GM12878 (cell line): ENCODE results near the gene PC. TPM values are rescaled to one million over a fixed set of nuclear protein-coding genes. Genes with fewer than 3 reads are reported as not detected.

Source experiments
- ATAC-seq: fragments of 200-7000 bp; cut with Tn5 transposase; 3 replicates; pipeline ENCODE4 v1.9.1; 2020; ENCODE audit warnings: mild to moderate bottlenecking, moderate library complexity
- BruUV-seq: library from RNA; stranded (reverse); fragments of 400-500 nt; replicated peaks from 2 replicates; lab custom pipeline; 2021; lab: Mats Ljungman, UMichigan
- CTCF ChIA-PET: fragments of 300-600 bp; sonication (Branson Sonifier 250); formaldehyde crosslinking; extraction: SDS; loops from one replicate; lab custom pipeline; 2021; ENCODE audit warnings: inconsistent platforms; lab: Yijun Ruan, JAX
- POLR2A ChIA-PET: fragments of 350-600 bp; formaldehyde crosslinking; extraction: SDS; loops from one replicate; lab custom pipeline; 2021; ENCODE audit warnings: inconsistent platforms; lab: Charles Lee
- RAD21 ChIA-PET: fragments of 300-600 bp; sonication (Branson Sonifier 250); formaldehyde crosslinking; loops from one replicate; lab custom pipeline; 2023; ENCODE audit warnings: antibody characterized with exemption; ENCODE audit not compliant: unreplicated experiment; lab: Charles Lee
- SMC1A ChIA-PET: fragments of 300-600 bp; sonication (Branson Sonifier 250); formaldehyde crosslinking; loops from one replicate; lab custom pipeline; 2023; ENCODE audit not compliant: unreplicated experiment, uncharacterized antibody; lab: Charles Lee
- DNase-seq: peaks from one replicate; pipeline ENCODE4 v3.0.0-alpha.2; 2011; ENCODE audit warnings: low read depth, low spot score
- FAIRE-seq: peaks from 3 replicates; lab custom pipeline; 2011; peaks lifted over from hg19 to GRCh38; lab: Jason Lieb, UNC
- H2AFZ ChIP-seq: 2 replicates; pipeline ENCODE4 v1.6.0; 2011; ENCODE audit warnings: low read depth, low read length, control low read depth; ENCODE audit not compliant: control insufficient read depth
- H3K27ac ChIP-seq: 2 replicates; pipeline ENCODE4 v1.5.1; 2011; ENCODE audit warnings: control low read depth; ENCODE audit not compliant: control insufficient read depth, insufficient read depth
- H3K27me3 ChIP-seq, 2 experiments: replicated peaks in 1 of 2; 2 replicates each; pipeline versions ENCODE4 v1.6.0 to v1.6.1; 2011; ENCODE audit warnings: low read length in 1 of 2; ENCODE audit not compliant: control insufficient read depth in 2 of 2, insufficient read depth in 2 of 2
- H3K36me3 ChIP-seq, 2 experiments: 2 replicates each; pipeline ENCODE4 v1.5.1; 2011; ENCODE audit warnings: low read length in 1 of 2; ENCODE audit not compliant: control insufficient read depth in 2 of 2, insufficient read depth in 2 of 2
- H3K4me1 ChIP-seq: 2 replicates; pipeline ENCODE4 v1.6.1; 2011; ENCODE audit warnings: mild to moderate bottlenecking, low read length, moderate library complexity, mixed read lengths; ENCODE audit not compliant: control insufficient read depth, insufficient read depth
- H3K4me2 ChIP-seq: 2 replicates; pipeline ENCODE4 v1.6.0; 2011; ENCODE audit warnings: control low read depth; ENCODE audit not compliant: control insufficient read depth, insufficient read depth
- H3K4me3 ChIP-seq: fragments of 200-600 bp; sonication (generic); 2 replicates; pipeline ENCODE4 v1.5.1; 2016
- H3K79me2 ChIP-seq: 2 replicates; pipeline ENCODE4 v1.6.0; 2011; ENCODE audit warnings: low read length; ENCODE audit not compliant: control insufficient read depth, insufficient read depth
- H3K9ac ChIP-seq: 2 replicates; pipeline ENCODE4 v1.8.0; 2011; ENCODE audit warnings: low read length, control low read depth, mixed read lengths; ENCODE audit not compliant: control insufficient read depth, insufficient read depth
- H3K9me3 ChIP-seq: replicated peaks from 3 replicates; pipeline ENCODE4 v1.5.1; 2011; ENCODE audit warnings: mild to moderate bottlenecking, low read length; ENCODE audit not compliant: control insufficient read depth, insufficient read depth
- H4K20me1 ChIP-seq: 2 replicates; pipeline ENCODE4 v1.6.0; 2011; ENCODE audit not compliant: control insufficient read depth, insufficient read depth
- BCLAF1 ChIP-seq: fragments of 450-650 bp; IDR thresholded peaks from 2 replicates; pipeline ENCODE4 v1.6.1; 2017; ENCODE audit warnings: antibody characterized with exemption, mild to moderate bottlenecking, moderate library complexity
- EP300 ChIP-seq, 2 experiments: fragments of 150-350 bp in 1 of 2; IDR thresholded peaks; 2 replicates each; pipeline ENCODE4 v1.6.1; 2011 to 2012; ENCODE audit warnings: low read depth in 2 of 2, low read length in 2 of 2, borderline replicate concordance in 1 of 2, improper control_type of control experiment in 1 of 2, inconsistent platforms in 1 of 2; ENCODE audit not compliant: control insufficient read depth in 1 of 2
- HDAC2 ChIP-seq: fragments of 200-600 bp; sonication (generic); IDR thresholded peaks from 2 replicates; pipeline ENCODE4 v1.6.1; 2017
- PAX8 ChIP-seq: fragments of 450-650 bp; IDR thresholded peaks from 2 replicates; pipeline ENCODE4 v1.6.1; 2017; ENCODE audit warnings: mild to moderate bottlenecking, moderate library complexity
- RAD51 ChIP-seq: fragments of 450-650 bp; IDR thresholded peaks from 2 replicates; pipeline ENCODE4 v1.6.1; 2016; ENCODE audit warnings: moderate library complexity, mild to moderate bottlenecking, inconsistent platforms
- RCOR1 ChIP-seq: conservative IDR thresholded peaks from 2 replicates; pipeline ENCODE4 v1.6.1; 2012; ENCODE audit warnings: low read depth, low read length, improper control_type of control experiment
- SREBF2 ChIP-seq: IDR thresholded peaks from 2 replicates; pipeline ENCODE4 v1.6.1; 2012; ENCODE audit warnings: mild to moderate bottlenecking, low read length
- STAT1 ChIP-seq: fragments of 450-650 bp; conservative IDR thresholded peaks from 2 replicates; pipeline ENCODE4 v1.6.1; 2014; ENCODE audit warnings: antibody characterized with exemption, mild to moderate bottlenecking
- TBL1XR1 ChIP-seq: IDR thresholded peaks from 2 replicates; pipeline ENCODE4 v1.6.1; 2012; ENCODE audit warnings: low read depth, low read length, improper control_type of control experiment
- ZNF274 ChIP-seq: IDR thresholded peaks from one replicate; pipeline ENCODE4 v1.8.0; 2011; ENCODE audit not compliant: insufficient read length, insufficient read depth
- WGBS: methylation state at CpG from one replicate; pipeline ENCODE4 v1.1.6; 2016; ENCODE audit warnings: low lambda C conversion rate; ENCODE audit not compliant: insufficient replicate concordance, insufficient coverage; ENCODE audit errors: missing lambda C conversion rate; 5-methylcytosine and 5-hydroxymethylcytosine counted together
- in situ Hi-C: fragments of 300-500 bp; cut with MboI; formaldehyde crosslinking; loops from 9 replicates; pipeline ENCODE4 v1.14.3; 2018; ENCODE audit warnings: mixed read lengths
- intact Hi-C: fragments of 100-400 bp; cut with micrococcal nuclease; formaldehyde crosslinking; loops from one replicate; pipeline ENCODE4 v1.14.2; 2022; ENCODE audit not compliant: unreplicated experiment
- polyA plus RNA-seq, 11 experiments: library from polyadenylated mRNA; depleted of rRNA in 4 of 11; unstranded in 6 of 11; stranded (reverse) in 5 of 11; fragments of >200 nt; fragmentation: Nextera tagmentation in 4 of 11; fragmentation: Illumina TruSeq in 1 of 11; extraction: Ambion mirVana in 4 of 11; extraction: Trizol in 1 of 11; gene quantifications; 1 replicate in 1 of 11; 2 replicates in 10 of 11; pipeline versions ENCODE4 v1.2.1 to v1.2.3, GENCODE V29; 2011 to 2016; ENCODE audit warnings: inconsistent platforms in 2 of 11, missing spikeins in 2 of 11, low read depth in 1 of 11
- total RNA-seq, 4 experiments: library from RNA; depleted of rRNA in 3 of 4; stranded (reverse); fragments of >200 nt in 3 of 4; fragmentation: Illumina TruSeq in 1 of 4; extraction: Trizol in 1 of 4; gene quantifications; 2 replicates each; pipeline versions ENCODE4 v1.2.1 to v1.2.3, GENCODE V29; 2013 to 2021
- TF ChIP-seq, protein P1 (sequence below): fragments of 450-650 bp; formaldehyde crosslinking; IDR thresholded peaks from 2 replicates; pipeline ENCODE4 v1.4.0; 2020; ENCODE audit warnings: mild to moderate bottlenecking, moderate library complexity
- TF ChIP-seq, protein P2 (sequence below): IDR thresholded peaks from 2 replicates; pipeline ENCODE4 v1.6.1; 2011; ENCODE audit warnings: low read depth, low read length, improper control_type of control experiment, borderline replicate concordance
- TF ChIP-seq, protein P3 (sequence below): IDR thresholded peaks from 2 replicates; pipeline ENCODE4 v1.6.1; 2012; ENCODE audit warnings: low read depth, low read length, improper control_type of control experiment

Gene PC
- total and polyA plus RNA-seq, 10 of the 15 experiments (the other 5 are each of a cell fraction or from before 2014, with no cell fraction given): 0.22 to 10.3 (median 4.5) TPM

- SMC1A ChIA-PET: no interaction called here
- Histone ChIP-seq H3K9me3 (no peaks in the 10 kb centered on the region), H2AFZ (no peak overlapping the region), H3K4me1 (peaks cover 6% of the 10 kb centered on the region), H3K4me3 (no peak overlapping the region), H3K79me2 (peaks cover 8% of the 10 kb centered on the region), H4K20me1 (no peaks in the 10 kb centered on the region), H3K27me3 (no peaks in the 10 kb centered on the region), H3K36me3 (no peaks in the 10 kb centered on the region), H3K9ac (no peak overlapping the region), H3K27ac (no peak overlapping the region), H3K4me2 (no peak overlapping the region)
- FAIRE-seq (no peak), ATAC-seq (no peak), DNase-seq (no peak)
- in situ Hi-C loops (no loop called here), intact Hi-C loops (no loop called here)
- CTCF ChIA-PET: interaction anchor here (1.0 to 1.5 kb wide), 2 partner anchors 8 to 9 kb away, joined by 3 read pairs; no protein-coding TSS in a partner anchor
- RAD21 ChIA-PET: no interaction called here
- POLR2A ChIA-PET: interaction anchor here (1.2 kb wide), 1 partner anchor 11 kb away, joined by 3 read pairs; no protein-coding TSS in a partner anchor
- WGBS: 85% methylated on average over 25 of the region's 26 CpGs
- no TSS peak for BruUV-seq
- no peak for TF ChIP-seq RAD51
- no peak for TF ChIP-seq TBL1XR1
- TF ChIP-seq, protein P1, sequence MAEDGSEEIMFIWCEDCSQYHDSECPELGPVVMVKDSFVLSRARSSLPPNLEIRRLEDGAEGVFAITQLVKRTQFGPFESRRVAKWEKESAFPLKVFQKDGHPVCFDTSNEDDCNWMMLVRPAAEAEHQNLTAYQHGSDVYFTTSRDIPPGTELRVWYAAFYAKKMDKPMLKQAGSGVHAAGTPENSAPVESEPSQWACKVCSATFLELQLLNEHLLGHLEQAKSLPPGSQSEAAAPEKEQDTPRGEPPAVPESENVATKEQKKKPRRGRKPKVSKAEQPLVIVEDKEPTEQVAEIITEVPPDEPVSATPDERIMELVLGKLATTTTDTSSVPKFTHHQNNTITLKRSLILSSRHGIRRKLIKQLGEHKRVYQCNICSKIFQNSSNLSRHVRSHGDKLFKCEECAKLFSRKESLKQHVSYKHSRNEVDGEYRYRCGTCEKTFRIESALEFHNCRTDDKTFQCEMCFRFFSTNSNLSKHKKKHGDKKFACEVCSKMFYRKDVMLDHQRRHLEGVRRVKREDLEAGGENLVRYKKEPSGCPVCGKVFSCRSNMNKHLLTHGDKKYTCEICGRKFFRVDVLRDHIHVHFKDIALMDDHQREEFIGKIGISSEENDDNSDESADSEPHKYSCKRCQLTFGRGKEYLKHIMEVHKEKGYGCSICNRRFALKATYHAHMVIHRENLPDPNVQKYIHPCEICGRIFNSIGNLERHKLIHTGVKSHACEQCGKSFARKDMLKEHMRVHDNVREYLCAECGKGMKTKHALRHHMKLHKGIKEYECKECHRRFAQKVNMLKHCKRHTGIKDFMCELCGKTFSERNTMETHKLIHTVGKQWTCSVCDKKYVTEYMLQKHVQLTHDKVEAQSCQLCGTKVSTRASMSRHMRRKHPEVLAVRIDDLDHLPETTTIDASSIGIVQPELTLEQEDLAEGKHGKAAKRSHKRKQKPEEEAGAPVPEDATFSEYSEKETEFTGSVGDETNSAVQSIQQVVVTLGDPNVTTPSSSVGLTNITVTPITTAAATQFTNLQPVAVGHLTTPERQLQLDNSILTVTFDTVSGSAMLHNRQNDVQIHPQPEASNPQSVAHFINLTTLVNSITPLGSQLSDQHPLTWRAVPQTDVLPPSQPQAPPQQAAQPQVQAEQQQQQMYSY (CRISPR knock-in tag): no peak
- TF ChIP-seq ZNF274: no peak
- TF ChIP-seq, protein P2, sequence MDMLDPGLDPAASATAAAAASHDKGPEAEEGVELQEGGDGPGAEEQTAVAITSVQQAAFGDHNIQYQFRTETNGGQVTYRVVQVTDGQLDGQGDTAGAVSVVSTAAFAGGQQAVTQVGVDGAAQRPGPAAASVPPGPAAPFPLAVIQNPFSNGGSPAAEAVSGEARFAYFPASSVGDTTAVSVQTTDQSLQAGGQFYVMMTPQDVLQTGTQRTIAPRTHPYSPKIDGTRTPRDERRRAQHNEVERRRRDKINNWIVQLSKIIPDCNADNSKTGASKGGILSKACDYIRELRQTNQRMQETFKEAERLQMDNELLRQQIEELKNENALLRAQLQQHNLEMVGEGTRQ: no peak
- TF ChIP-seq PAX8: no peak
- no peak for TF ChIP-seq BCLAF1
- no peak for TF ChIP-seq HDAC2
- TF ChIP-seq STAT1: no peak
- no peak for TF ChIP-seq RCOR1
- TF ChIP-seq, protein P3, sequence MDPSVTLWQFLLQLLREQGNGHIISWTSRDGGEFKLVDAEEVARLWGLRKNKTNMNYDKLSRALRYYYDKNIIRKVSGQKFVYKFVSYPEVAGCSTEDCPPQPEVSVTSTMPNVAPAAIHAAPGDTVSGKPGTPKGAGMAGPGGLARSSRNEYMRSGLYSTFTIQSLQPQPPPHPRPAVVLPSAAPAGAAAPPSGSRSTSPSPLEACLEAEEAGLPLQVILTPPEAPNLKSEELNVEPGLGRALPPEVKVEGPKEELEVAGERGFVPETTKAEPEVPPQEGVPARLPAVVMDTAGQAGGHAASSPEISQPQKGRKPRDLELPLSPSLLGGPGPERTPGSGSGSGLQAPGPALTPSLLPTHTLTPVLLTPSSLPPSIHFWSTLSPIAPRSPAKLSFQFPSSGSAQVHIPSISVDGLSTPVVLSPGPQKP: no peak
- TF ChIP-seq SREBF2: no peak
- TF ChIP-seq EP300 (IDR thresholded peaks at IDR 0.05; ENCODE audit: borderline replicate concordance in 1 of 2, control insufficient read depth in 1 of 2, low read depth in 2 of 2, low read length in 2 of 2): no peak
Measured at GRCh38 chr11:66853242-66854229, 104.6 kb downstream of the PC start.
